K562 (cell line): ENCODE measurements around the gene SH2D4B. TPM values are rescaled to one million over a fixed set of nuclear protein-coding genes. Genes with fewer than 3 reads are reported as not detected.

Experiments
- ATAC-seq: fragments of 200-7000 bp; cut with Tn5 transposase; 3 replicates; pipeline ENCODE4 v1.9.1; 2020; ENCODE audit warnings: moderate library complexity
- BruUV-seq: library from RNA; stranded (reverse); fragments of 400-500 nt; replicated peaks from 2 replicates; lab custom pipeline; 2021; lab: Mats Ljungman, UMichigan
- CTCF ChIA-PET: fragments of 300-600 bp; formaldehyde crosslinking; extraction: SDS; loops from one replicate; lab custom pipeline; 2021; ENCODE audit warnings: low intra/inter-chr PET ratio; lab: Yijun Ruan, JAX
- POLR2A ChIA-PET: fragments of 300-600, 350-650 bp; sonication (Branson Sonifier 250); formaldehyde crosslinking; extraction: SDS; loops from one replicate; lab custom pipeline; 2021; ENCODE audit warnings: antibody characterized with exemption, inconsistent platforms; lab: Yijun Ruan, JAX
- DNase-seq, 4 experiments: peaks; one replicate each; pipeline versions ENCODE4 v3.0.0 to v3.0.0-alpha.2; 2011 to 2018; ENCODE audit warnings: low spot score in 3 of 4, mixed read lengths in 3 of 4; ENCODE audit errors: extremely low read depth in 1 of 4
- FAIRE-seq: peaks from 2 replicates; lab custom pipeline; 2011; peaks lifted over from hg19 to GRCh38; lab: Jason Lieb, UNC
- H2AFZ ChIP-seq: 2 replicates; pipeline ENCODE4 v1.6.0; 2011; ENCODE audit warnings: low read depth, low read length, control low read depth, inconsistent platforms
- H3K27ac ChIP-seq: fragments of 200-600 bp; 3 replicates; pipeline ENCODE4 v1.8.0; 2011; ENCODE audit warnings: low read depth, mild to moderate bottlenecking, control low read depth, inconsistent platforms, low read length, moderate library complexity, mixed read lengths; ENCODE audit errors: extremely low read depth
- H3K27me3 ChIP-seq, 2 experiments: fragments of 300-600 bp in 1 of 2; 2 replicates in 1 of 2; 3 replicates in 1 of 2; pipeline versions ENCODE4 v1.6.0 to v1.8.0; 2011; ENCODE audit warnings: inconsistent platforms in 2 of 2, low read length in 2 of 2, mild to moderate bottlenecking in 1 of 2, mixed read lengths in 1 of 2, moderate library complexity in 1 of 2; ENCODE audit not compliant: control insufficient read depth in 2 of 2, insufficient read depth in 2 of 2
- H3K36me3 ChIP-seq: fragments of 300-600 bp; 3 replicates; pipeline ENCODE4 v1.8.0; 2011; ENCODE audit warnings: mild to moderate bottlenecking, low read length, inconsistent platforms; ENCODE audit not compliant: control insufficient read depth, insufficient read depth
- H3K4me1 ChIP-seq, 2 experiments: fragments of 200-600 bp in 1 of 2; replicated peaks in 1 of 2; 2 replicates in 1 of 2; 3 replicates in 1 of 2; pipeline versions ENCODE4 v1.5.1 to v1.8.0; 2011; ENCODE audit warnings: inconsistent platforms in 2 of 2, low read length in 2 of 2, mild to moderate bottlenecking in 1 of 2, mixed read lengths in 1 of 2, moderate library complexity in 1 of 2; ENCODE audit not compliant: control insufficient read depth in 2 of 2, insufficient read depth in 2 of 2
- H3K4me2 ChIP-seq: 2 replicates; pipeline ENCODE4 v1.6.1; 2011; ENCODE audit warnings: low read length, control low read depth, inconsistent platforms, mixed read lengths; ENCODE audit not compliant: insufficient read depth
- H3K4me3 ChIP-seq: fragments of 200-600 bp; sonication (generic), shearing (Covaris generic); 2 replicates; pipeline ENCODE4 v1.5.1; 2016; ENCODE audit warnings: control low read depth, inconsistent platforms
- H3K79me2 ChIP-seq: fragments of 200-600 bp; 3 replicates; pipeline ENCODE4 v1.8.0; 2011; ENCODE audit warnings: low read length, inconsistent platforms; ENCODE audit not compliant: control insufficient read depth, insufficient read depth
- H3K9ac ChIP-seq, 2 experiments: 2 replicates each; pipeline versions ENCODE4 v1.6.0 to v1.6.1; 2011; ENCODE audit warnings: low read depth in 2 of 2, low read length in 2 of 2, control low read depth in 1 of 2, inconsistent platforms in 1 of 2, mild to moderate bottlenecking in 1 of 2, mixed read lengths in 1 of 2; ENCODE audit not compliant: insufficient read depth in 1 of 2
- H3K9me1 ChIP-seq: one replicate; pipeline ENCODE4 v1.6.0; 2011; ENCODE audit warnings: inconsistent platforms, mild to moderate bottlenecking, low read length, moderate library complexity; ENCODE audit not compliant: control insufficient read depth, insufficient read depth
- H3K9me3 ChIP-seq: replicated peaks from 2 replicates; pipeline ENCODE4 v1.5.1; 2011; ENCODE audit warnings: low read depth, low read length, inconsistent platforms; ENCODE audit not compliant: control insufficient read depth, insufficient read depth
- H4K20me1 ChIP-seq: replicated peaks from 2 replicates; pipeline ENCODE4 v1.6.1; 2011; ENCODE audit warnings: low read length, inconsistent platforms, mixed read lengths; ENCODE audit not compliant: control insufficient read depth, insufficient read depth
- FOXP4 ChIP-seq: sonication (generic); formaldehyde crosslinking; IDR thresholded peaks from 2 replicates; pipeline ENCODE4 v1.8.0; 2022; ENCODE audit warnings: mild to moderate bottlenecking, missing genetic modification reagents, borderline replicate concordance
- HOXB6 ChIP-seq: fragments of 250-450 bp; sonication (Bioruptor Pico); IDR thresholded peaks from 2 replicates; pipeline ENCODE4 v1.5.1; 2022; ENCODE audit warnings: mild to moderate bottlenecking, borderline replicate concordance
- KHSRP ChIP-seq: fragments of 450-650 bp; IDR thresholded peaks from 2 replicates; pipeline ENCODE4 v1.6.1; 2017
- NR3C1 ChIP-seq: sonication (generic); formaldehyde crosslinking; IDR thresholded peaks from 2 replicates; pipeline ENCODE4 v1.8.1; 2022; ENCODE audit warnings: missing genetic modification reagents
- PHF21A ChIP-seq: fragments of 450-650 bp; IDR thresholded peaks from 2 replicates; pipeline ENCODE4 v1.6.1; 2017; ENCODE audit warnings: low read depth, borderline replicate concordance
- VEZF1 ChIP-seq: fragments of 200-800 bp; sonication (Bioruptor generic); IDR thresholded peaks from 2 replicates; pipeline ENCODE4 v1.6.1; 2017; ENCODE audit warnings: missing genetic modification characterization, missing compliant biosample characterization
- ZNF282 ChIP-seq: sonication (generic); formaldehyde crosslinking; IDR thresholded peaks from 2 replicates; pipeline ENCODE4 v1.8.1; 2023; ENCODE audit warnings: missing genetic modification reagents
- WGBS: fragments of 100-300 bp; shearing (Covaris generic); methylation state at CpG from one replicate; pipeline ENCODE4 v1.1.6; 2016; ENCODE audit warnings: low coverage, mixed read lengths; ENCODE audit not compliant: insufficient coverage; ENCODE audit errors: missing lambda C conversion rate; 5-methylcytosine and 5-hydroxymethylcytosine counted together
- in situ Hi-C: fragments of 300-500 bp; cut with MboI; formaldehyde crosslinking; loops from 4 replicates; pipeline ENCODE4 v1.15.0; 2018; ENCODE audit warnings: inconsistent platforms, mixed read lengths
- intact Hi-C: fragments of 100-400 bp; cut with micrococcal nuclease; formaldehyde crosslinking; loops from 2 replicates; pipeline ENCODE4 v1.14.2; 2022
- polyA plus RNA-seq, 8 experiments: library from polyadenylated mRNA; depleted of rRNA in 4 of 8; stranded (reverse) in 5 of 8; unstranded in 3 of 8; fragments of >200 nt; fragmentation: Nextera tagmentation in 2 of 8; fragmentation: Illumina TruSeq in 1 of 8; extraction: Ambion mirVana in 2 of 8; extraction: Trizol in 1 of 8; gene quantifications; 2 replicates each; pipeline versions ENCODE4 v1.2.1 to v1.2.3, GENCODE V29; 2011 to 2014; ENCODE audit warnings: inconsistent platforms in 1 of 8, missing spikeins in 1 of 8
- total RNA-seq, 7 experiments: library from RNA; depleted of rRNA in 6 of 7; stranded (reverse); fragments of >200 nt in 6 of 7; fragmentation: Illumina TruSeq in 2 of 7; extraction: Trizol in 2 of 7; gene quantifications; 2 replicates each; pipeline versions ENCODE4 v1.2.1 to v1.2.3, GENCODE V29; 2011 to 2021; ENCODE audit warnings: low replicate concordance in 1 of 7

The SH2D4B gene
- total and polyA plus RNA-seq, 9 of the 15 experiments (the other 6 are each of a cell fraction or from before 2014, with no cell fraction given) = 0.03 to 0.14 (median 0.04) TPM; not detected in 4

GRCh38 chr10:80491251-80492102, 46.2 kb upstream of the SH2D4B start:
- DNase-seq = no peak
- 86% methylated on average over 7 of the region's 7 CpGs for WGBS
- H3K27ac ChIP-seq = no peak overlapping the region

GRCh38 chr10:80492848-80493521, 44.7 kb upstream of the SH2D4B start:
- H3K4me3 ChIP-seq = no peak overlapping the region
- H3K9me3 ChIP-seq = peaks cover 21% of the 10 kb centered on the region
- H3K4me1 ChIP-seq = peaks cover 19 to 33% of the 10 kb centered on the region in 2 experiments
- no peak overlapping the region for H3K4me2 ChIP-seq
- H3K27ac ChIP-seq = no peak overlapping the region
- H3K79me2 ChIP-seq = peaks cover 95% of the 10 kb centered on the region
- ATAC-seq (no peak), FAIRE-seq (no peak), DNase-seq (no peak)
- 67% methylated on average over 6 of the region's 6 CpGs for WGBS
- in situ Hi-C loops = no loop called here
- POLR2A ChIA-PET = no interaction called here
- CTCF ChIA-PET = no interaction called here
- H3K9me1 ChIP-seq = no peaks in the 10 kb centered on the region
- no peak overlapping the region for H3K9ac ChIP-seq
- no peak overlapping the region for H2AFZ ChIP-seq
- no TSS peak for BruUV-seq
- H3K27me3 ChIP-seq = no peaks in the 10 kb centered on the region
- intact Hi-C loops = no loop called here
- H3K36me3 ChIP-seq = peaks cover 82% of the 10 kb centered on the region
- H4K20me1 ChIP-seq = no peaks in the 10 kb centered on the region
- TF ChIP-seq HOXB6 (CRISPR knock-in tag) = no peak
- no peak for TF ChIP-seq FOXP4
- TF ChIP-seq VEZF1 (CRISPR knock-in tag) = no peak
- no peak for TF ChIP-seq ZNF282 (CRISPR knock-in tag)
- TF ChIP-seq NR3C1 (CRISPR knock-in tag) = no peak
- 0 out of 2 replicates have a peak, but pooled peaks have one; percentile 21 for TF ChIP-seq KHSRP

More at GRCh38 chr10:80491251-80492102, 46.2 kb upstream of the SH2D4B start:
- Histone ChIP-seq H3K79me2 (peaks cover 96% of the 10 kb centered on the region), H3K9ac (no peak overlapping the region; a peak in 1 of 4 replicates), H3K36me3 (peaks cover 80% of the 10 kb centered on the region), H4K20me1 (no peaks in the 10 kb centered on the region)
- intact Hi-C loops (no loop called here), in situ Hi-C loops (no loop called here)
- no peak for FAIRE-seq
- no peak for TF ChIP-seq PHF21A
- TF ChIP-seq, all 486 proteins: peak for 0
- ChIA-PET CTCF (no interaction called here), POLR2A (interaction anchor here (0.6 kb wide), 1 partner anchor 88 kb away, joined by 3 read pairs; no protein-coding TSS in a partner anchor)
- Histone ChIP-seq H3K4me2 (no peak overlapping the region), H3K9me1 (peaks cover 5% of the 10 kb centered on the region), H3K4me3 (no peak overlapping the region), H2AFZ (no peak overlapping the region), H3K9me3 (peaks cover 15% of the 10 kb centered on the region), H3K27me3 (no peaks in the 10 kb centered on the region), H3K4me1 (peaks cover 26 to 34% of the 10 kb centered on the region in 2 experiments)
- no TSS peak for BruUV-seq
- ATAC-seq = no peak
